Natural killer cell treated with Interleukin-12 subunit alpha and Interleukin-12 subunit beta and Interleukin-15 and Interleukin-18, amount 100 ng/mL, for 72 hours (primary cell): ENCODE measurements around the gene SH3BP2. TPM values are rescaled to one million over a fixed set of nuclear protein-coding genes. Genes with fewer than 3 reads are reported as not detected.

Experiments
- ATAC-seq, 2 donors: fragments of 150-1000 bp; cut with Tn5 transposase in 1 of 2; sonication (Bioruptor Pico), chemical (Tn5 transposase) in 1 of 2; 2 replicates each; pipeline ENCODE4 v1.10.0; 2021
- DNase-seq: peaks from one replicate; pipeline ENCODE4 v3.0.0; 2022; ENCODE audit warnings: low spot score
- H3K27ac Mint-ChIP-seq, 2 donors: 1 replicate in 1 of 2; 2 replicates in 1 of 2; pipeline ENCODE4 v1.8.0; 2022; ENCODE audit warnings: mixed read lengths in 2 of 2, mild to moderate bottlenecking in 1 of 2, moderate library complexity in 1 of 2
- H3K27me3 Mint-ChIP-seq, 2 donors: 1 replicate in 1 of 2; 2 replicates in 1 of 2; pipeline ENCODE4 v1.8.0; 2022; ENCODE audit warnings: mixed read lengths in 2 of 2
- H3K36me3 Mint-ChIP-seq: one replicate; pipeline ENCODE4 v1.8.0; 2022; ENCODE audit warnings: mixed read lengths
- H3K4me1 Mint-ChIP-seq, 2 donors: 1 replicate in 1 of 2; 2 replicates in 1 of 2; pipeline ENCODE4 v1.8.0; 2022; ENCODE audit warnings: low read depth in 2 of 2, mixed read lengths in 2 of 2, mild to moderate bottlenecking in 1 of 2
- H3K4me3 Mint-ChIP-seq: one replicate; pipeline ENCODE4 v1.8.0; 2022; ENCODE audit warnings: mixed read lengths
- H3K9me3 Mint-ChIP-seq: 2 replicates; pipeline ENCODE4 v1.8.0; 2022; ENCODE audit warnings: mixed read lengths
- total RNA-seq, 2 donors: library from RNA; stranded (reverse); gene quantifications; one replicate each; pipeline ENCODE4 v1.2.3, GENCODE V29; 2022

SH3BP2 gene
- total RNA-seq, 2 donors from 2014 or later, result 121 to 129 TPM

GRCh38 chr4:2799224-2799911 is 6.5 kb downstream of the SH3BP2 start:
- ATAC-seq, result no peak

GRCh38 chr4:2799971-2800690 is 7.2 kb downstream of the SH3BP2 start:
- H3K4me1 Mint-ChIP-seq, result peaks cover 13 to 21% of the 10 kb centered on the region in 2 donors
- no peaks in the 10 kb centered on the region for H3K27me3 Mint-ChIP-seq
- no peaks in the 10 kb centered on the region for H3K36me3 Mint-ChIP-seq
- H3K27ac Mint-ChIP-seq, result peak overlapping the region in 1 of 2 donors; percentile 70
- peak; percentile 60 for DNase-seq
- no peaks in the 10 kb centered on the region for H3K9me3 Mint-ChIP-seq
- ATAC-seq, result no peak
- H3K4me3 Mint-ChIP-seq, result no peak overlapping the region

More at GRCh38 chr4:2799224-2799911, 6.5 kb downstream of the SH3BP2 start:
- peak; percentile 47 for DNase-seq
- Mint-ChIP-seq H3K4me1 (peaks cover 13 to 26% of the 10 kb centered on the region in 2 donors), H3K27me3 (no peaks in the 10 kb centered on the region), H3K27ac (peak overlapping the region; percentile 14 to 89), H3K9me3 (no peaks in the 10 kb centered on the region), H3K4me3 (peak overlapping the region; percentile 69), H3K36me3 (no peaks in the 10 kb centered on the region)

GRCh38 chr4:2800691-2801596 is 8.1 kb downstream of the SH3BP2 start:
- Mint-ChIP-seq H3K27ac (no peak overlapping the region), H3K27me3 (no peaks in the 10 kb centered on the region), H3K9me3 (no peaks in the 10 kb centered on the region), H3K4me3 (no peak overlapping the region), H3K36me3 (no peaks in the 10 kb centered on the region), H3K4me1 (peaks cover 17 to 28% of the 10 kb centered on the region in 2 donors)
- DNase-seq (peak; percentile 48), ATAC-seq (no peak)

DNA sequence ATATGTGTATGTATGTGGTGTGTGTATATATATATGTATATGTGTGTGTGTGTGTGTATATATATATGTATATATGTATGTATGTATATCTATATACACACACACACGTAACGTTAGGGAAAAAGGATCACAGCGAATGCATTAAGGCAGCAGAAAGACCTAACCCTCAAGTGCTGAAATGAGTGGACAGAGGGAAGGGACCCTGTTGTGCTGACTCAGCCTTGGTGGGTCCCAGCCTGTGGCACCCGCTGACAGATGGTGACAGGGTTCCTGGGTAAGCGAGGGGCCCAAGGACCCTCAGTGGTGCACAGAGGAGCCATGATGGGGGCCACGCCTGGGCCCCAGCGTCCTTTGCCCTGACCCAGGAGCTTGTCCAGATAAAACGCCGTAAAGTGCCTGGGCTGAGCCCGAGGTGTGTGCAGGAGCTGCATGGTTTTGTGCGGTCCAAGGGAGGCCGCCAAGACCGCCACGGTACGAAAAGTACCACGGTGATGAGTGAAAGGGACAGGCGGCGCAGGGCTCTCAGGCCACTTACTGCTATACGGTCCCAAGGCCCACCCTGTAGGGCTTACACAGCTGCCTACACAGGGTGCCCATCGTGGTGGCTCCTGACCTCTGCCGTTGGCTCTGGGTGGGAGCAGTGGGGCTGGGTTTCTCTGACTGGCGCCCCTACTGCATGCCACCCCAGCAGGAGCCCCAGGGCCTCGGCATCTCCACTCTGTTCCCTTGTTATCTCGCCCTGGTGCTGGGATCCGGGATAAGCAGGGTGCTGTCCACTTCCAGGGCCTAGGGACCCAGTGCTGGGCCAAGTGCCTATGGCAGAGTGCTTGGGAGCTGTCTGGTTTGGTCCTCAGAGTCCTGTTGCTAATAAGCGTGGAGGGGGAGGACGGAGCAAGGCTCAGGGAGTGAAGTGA is 10.0 kb downstream of the SH3BP2 start:
- no peaks in the 10 kb centered on the region for H3K9me3 Mint-ChIP-seq
- no peak overlapping the region for H3K4me3 Mint-ChIP-seq
- no peaks in the 10 kb centered on the region for H3K36me3 Mint-ChIP-seq
- H3K27ac Mint-ChIP-seq, result no peak overlapping the region
- DNase-seq (peak; percentile 53), ATAC-seq (no peak)
- no peaks in the 10 kb centered on the region for H3K27me3 Mint-ChIP-seq
- peaks cover 24 to 34% of the 10 kb centered on the region in 2 donors for H3K4me1 Mint-ChIP-seq

DNA sequence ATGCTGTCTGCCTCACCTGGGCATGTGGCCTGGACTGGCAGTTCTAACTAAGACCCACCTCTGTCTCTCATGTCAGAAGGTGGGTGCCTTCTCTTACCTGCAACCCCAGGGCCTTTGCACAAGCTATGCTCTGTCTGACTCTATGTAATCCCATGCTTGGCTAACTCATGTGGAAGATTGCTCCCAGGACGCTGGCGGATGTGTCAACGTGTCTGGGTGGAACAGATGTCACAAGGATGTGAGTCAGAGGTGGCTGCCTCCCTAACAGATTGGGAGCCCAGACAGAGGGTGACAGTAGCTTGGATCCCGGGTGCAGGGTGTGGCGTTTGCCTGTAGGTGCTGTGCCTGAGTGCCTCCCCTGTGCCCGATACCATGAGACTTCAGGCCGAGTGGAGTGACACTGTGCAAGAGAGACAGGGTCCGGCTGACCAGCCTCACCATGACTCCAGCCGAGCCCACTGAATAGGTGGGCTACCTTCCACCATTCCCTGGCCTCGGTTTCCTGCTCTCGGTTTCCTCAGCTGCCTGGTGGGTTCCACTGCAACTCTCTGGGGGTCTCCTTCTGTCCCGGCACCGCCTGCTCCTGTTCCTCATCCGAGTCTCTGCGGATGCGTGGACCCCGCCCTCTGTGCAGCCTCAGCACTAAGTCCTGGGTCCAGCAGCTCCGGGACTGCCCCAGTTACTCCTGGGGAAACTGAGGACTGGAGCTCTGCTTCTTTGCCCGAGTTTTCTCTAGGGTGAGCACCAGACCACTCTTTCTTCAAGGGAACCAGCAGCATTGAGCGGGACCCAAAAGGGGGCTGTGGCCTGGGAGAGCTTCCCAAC is 11.0 kb downstream of the SH3BP2 start:
- Mint-ChIP-seq H3K9me3 (no peaks in the 10 kb centered on the region), H3K27ac (no peak overlapping the region), H3K27me3 (no peaks in the 10 kb centered on the region), H3K4me1 (peaks cover 15 to 25% of the 10 kb centered on the region in 2 donors), H3K36me3 (no peaks in the 10 kb centered on the region), H3K4me3 (no peak overlapping the region)
- ATAC-seq, result no peak
- peak; percentile 45 for DNase-seq

DNA sequence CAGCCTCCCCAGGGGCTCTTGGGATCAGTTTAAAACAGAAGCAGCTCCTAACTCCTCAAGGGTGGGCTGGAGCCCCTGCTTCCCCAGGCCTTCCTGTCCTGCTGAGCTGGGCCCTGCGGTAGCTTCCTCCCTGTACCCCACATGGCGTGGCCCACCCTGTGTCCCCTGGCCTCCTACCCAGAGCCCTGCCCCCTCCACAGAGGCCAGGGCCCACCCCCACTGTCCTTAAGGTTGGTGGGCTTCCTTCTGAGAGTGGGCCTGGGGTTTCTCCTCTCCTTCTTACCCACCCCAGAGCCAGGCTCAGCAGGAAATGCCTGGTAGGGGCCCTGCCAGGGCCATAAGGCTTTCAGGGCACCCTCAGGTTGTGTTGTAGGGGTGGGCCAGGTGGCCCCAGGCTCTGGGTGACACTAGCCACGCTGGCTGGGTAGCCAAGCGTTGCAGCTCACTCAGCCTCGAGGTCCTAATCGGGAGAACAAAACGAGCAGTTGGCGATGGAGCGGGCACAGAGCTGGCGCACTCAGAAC is 11.6 kb downstream of the SH3BP2 start:
- Mint-ChIP-seq H3K9me3 (no peaks in the 10 kb centered on the region), H3K4me3 (no peak overlapping the region), H3K27me3 (no peaks in the 10 kb centered on the region)

GRCh38 chr4:2804973-2805501 is 12.2 kb downstream of the SH3BP2 start:
- ATAC-seq, result no peak
- H3K4me1 Mint-ChIP-seq, result peaks cover 11 to 18% of the 10 kb centered on the region in 2 donors
- H3K9me3 Mint-ChIP-seq, result no peaks in the 10 kb centered on the region
- DNase-seq, result peak; percentile 34
- H3K36me3 Mint-ChIP-seq, result no peaks in the 10 kb centered on the region
- H3K27ac Mint-ChIP-seq, result peak overlapping the region in 1 of 2 donors; percentile 21
- no peak overlapping the region for H3K4me3 Mint-ChIP-seq
- no peaks in the 10 kb centered on the region for H3K27me3 Mint-ChIP-seq

More for the DNA sequence above, 11.6 kb downstream of the SH3BP2 start:
- peak overlapping the region in 1 of 2 donors; percentile 21 for H3K27ac Mint-ChIP-seq
- DNase-seq (peak; percentile 59), ATAC-seq (no peak)
- peaks cover 11 to 21% of the 10 kb centered on the region in 2 donors for H3K4me1 Mint-ChIP-seq
- no peaks in the 10 kb centered on the region for H3K36me3 Mint-ChIP-seq

GRCh38 chr4:2805712-2806389 is 13.0 kb downstream of the SH3BP2 start:
- DNase-seq (no peak), ATAC-seq (no peak)
- H3K4me1 Mint-ChIP-seq, result peaks cover 11 to 23% of the 10 kb centered on the region in 2 donors
- H3K36me3 Mint-ChIP-seq, result no peaks in the 10 kb centered on the region
- no peaks in the 10 kb centered on the region for H3K27me3 Mint-ChIP-seq
- no peak overlapping the region for H3K27ac Mint-ChIP-seq
- H3K4me3 Mint-ChIP-seq, result no peak overlapping the region
- no peaks in the 10 kb centered on the region for H3K9me3 Mint-ChIP-seq

DNA sequence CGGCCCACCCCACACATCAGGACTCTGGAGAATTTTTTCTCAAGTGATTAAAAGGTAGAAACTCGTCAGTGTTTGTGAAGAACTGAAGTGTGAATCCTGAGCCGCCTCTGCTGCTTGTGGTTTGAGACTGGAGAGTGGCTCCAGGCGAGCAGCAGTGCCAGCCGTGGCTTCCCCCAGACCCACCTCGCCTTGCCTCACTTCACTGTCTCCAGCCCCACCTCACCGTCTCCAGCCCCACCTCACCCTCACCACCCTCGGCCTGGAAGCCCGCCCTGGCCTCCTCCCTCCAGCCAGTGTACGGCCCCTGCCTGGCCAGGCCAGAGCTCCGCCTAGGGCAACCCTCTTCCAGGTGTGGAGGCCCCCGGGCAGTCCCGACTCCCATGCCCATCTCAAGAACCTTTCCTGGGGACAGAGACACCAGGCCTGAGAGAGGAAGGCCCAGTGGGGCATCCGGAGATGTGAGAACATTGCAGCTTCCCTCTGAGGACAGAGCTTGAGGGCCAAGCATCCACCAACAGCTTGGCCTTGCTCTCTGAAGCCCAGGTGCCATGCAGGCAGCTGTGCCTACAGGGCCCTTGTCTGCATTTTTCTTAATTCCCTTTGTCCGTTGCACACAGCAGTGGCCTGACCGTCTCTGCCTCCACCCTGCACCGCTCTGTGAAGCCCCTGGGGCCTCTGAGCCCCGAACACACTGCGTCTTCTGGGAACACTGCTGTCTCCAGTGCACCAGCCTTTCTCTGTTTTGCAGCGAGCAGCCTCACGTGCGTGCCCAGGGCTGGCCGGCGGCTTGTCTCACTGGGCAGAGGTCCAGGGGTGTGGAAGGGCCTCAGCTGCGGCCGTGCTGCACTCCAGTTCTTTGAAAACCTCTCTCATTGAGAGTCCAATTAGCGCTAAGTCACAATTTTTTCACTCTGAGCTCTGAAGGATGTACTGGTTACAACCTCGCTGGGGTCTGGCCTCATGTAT is 13.8 kb downstream of the SH3BP2 start:
- H3K36me3 Mint-ChIP-seq, result no peaks in the 10 kb centered on the region
- ATAC-seq, result no peak
- no peaks in the 10 kb centered on the region for H3K9me3 Mint-ChIP-seq
- no peak overlapping the region for H3K27ac Mint-ChIP-seq
- H3K27me3 Mint-ChIP-seq, result no peaks in the 10 kb centered on the region
- no peak overlapping the region for H3K4me3 Mint-ChIP-seq
- H3K4me1 Mint-ChIP-seq, result peaks cover 14 to 27% of the 10 kb centered on the region in 2 donors
- DNase-seq, result no peak

GRCh38 chr4:2807571-2807970 is 14.7 kb downstream of the SH3BP2 start:
- DNase-seq (no peak), ATAC-seq (no peak)
- Mint-ChIP-seq H3K9me3 (no peaks in the 10 kb centered on the region), H3K4me3 (no peak overlapping the region), H3K27ac (no peak overlapping the region), H3K27me3 (no peaks in the 10 kb centered on the region), H3K36me3 (no peaks in the 10 kb centered on the region), H3K4me1 (peaks cover 19 to 32% of the 10 kb centered on the region in 2 donors)

GRCh38 chr4:2808001-2808400 is 15.1 kb downstream of the SH3BP2 start:
- Mint-ChIP-seq H3K9me3 (no peaks in the 10 kb centered on the region), H3K4me3 (no peak overlapping the region), H3K27ac (no peak overlapping the region), H3K4me1 (peaks cover 19 to 37% of the 10 kb centered on the region in 2 donors), H3K36me3 (no peaks in the 10 kb centered on the region), H3K27me3 (no peaks in the 10 kb centered on the region)
- ATAC-seq (no peak), DNase-seq (no peak)
